ENCODE results near the gene ZNF862. TPM values are rescaled to one million over a fixed set of nuclear protein-coding genes. Genes with fewer than 3 reads are reported as not detected.

Gene ZNF862
- total and polyA plus RNA-seq, 2 of the 13 experiments (the other 11 are each of a cell fraction or from before 2014, with no cell fraction given), result 0.89 to 2.0 TPM

GRCh38 chr7:149863500-149863899 lies 25.3 kb downstream of the ZNF862 start:
- TF ChIP-seq BCL6 (CRISPR knock-in tag; IDR thresholded peaks at IDR 0.05), result no peak
- no peak for TF ChIP-seq MYC (CRISPR knock-in tag; IDR thresholded peaks at IDR 0.05; ENCODE audit: borderline replicate concordance)
- no peak for TF ChIP-seq SIX4 (CRISPR knock-in tag; IDR thresholded peaks at IDR 0.05)
- no peak for TF ChIP-seq ZNF782 (CRISPR knock-in tag; IDR thresholded peaks at IDR 0.05; ENCODE audit: borderline replicate concordance)
- no peak for TF ChIP-seq AHDC1 (CRISPR knock-in tag; IDR thresholded peaks at IDR 0.05; ENCODE audit: borderline replicate concordance)
- no peak for TF ChIP-seq MTA3 (CRISPR knock-in tag; IDR thresholded peaks at IDR 0.05)
- no peak for TF ChIP-seq ZNF597 (CRISPR knock-in tag; IDR thresholded peaks at IDR 0.05)
- TF ChIP-seq ZHX1 (CRISPR knock-in tag; IDR thresholded peaks at IDR 0.05; ENCODE audit: low read depth), result no peak
- no peak for TF ChIP-seq ZFP1 (CRISPR knock-in tag; IDR thresholded peaks at IDR 0.05)
- TF ChIP-seq ZNF280D (CRISPR knock-in tag; IDR thresholded peaks at IDR 0.05), result no peak
- no peaks in the 10 kb centered on the region for H3K79me2 ChIP-seq (ENCODE audit: insufficient read depth, low read length)
- H3K27me3 ChIP-seq (ENCODE audit: control insufficient read depth in 1 of 2, insufficient read depth in 2 of 2, low read length in 2 of 2), result peaks cover 0 to 10% of the 10 kb centered on the region in 2 experiments; a peak in 1 of 5 replicates
- no peaks in the 10 kb centered on the region for H3K36me3 ChIP-seq (replicated peaks in 1 of 2; ENCODE audit: control insufficient read depth in 1 of 2, insufficient read depth in 2 of 2, low read length in 2 of 2)
- BruUV-seq (replicated peaks), result no TSS peak
- H2AFZ ChIP-seq (ENCODE audit: low read length), result no peak overlapping the region
- POLR2A ChIA-PET, result no interaction called here
- no peaks in the 10 kb centered on the region for H3K9me3 ChIP-seq (ENCODE audit: low read length)
- WGBS (ENCODE audit: low lambda C conversion rate), result 48% methylated on average over 4 of the region's 4 CpGs
- H3K4me3 ChIP-seq (replicated peaks in 1 of 3; ENCODE audit: insufficient read depth in 1 of 3, low read depth in 2 of 3, low read length in 3 of 3), result no peak overlapping the region
- DNase-seq (ENCODE audit: low spot score), result no peak
- no peak overlapping the region for H3K9ac ChIP-seq (ENCODE audit: insufficient read depth, low read depth, low read length)
- FAIRE-seq, result no peak
- intact Hi-C loops (cut with micrococcal nuclease; ENCODE audit: unreplicated experiment) (no loop called here), in situ Hi-C loops (cut with HindIII; ENCODE audit: extremely low pct_ligation_motif_present, low pct_unique_long_range_greater_than_20kb) (loop anchor here (25.0 kb wide), 1 partner anchor 174 kb away; no protein-coding TSS in a partner anchor)
- no peak overlapping the region for H3K4me2 ChIP-seq (ENCODE audit: low read depth, low read length)
- H3K4me1 ChIP-seq (ENCODE audit: insufficient read depth, low read length), result no peaks in the 10 kb centered on the region
- CTCF ChIA-PET (ENCODE audit: low intra/inter-chr PET ratio, low total read pairs), result no interaction called here
- ATAC-seq, result no peak
- H4K20me1 ChIP-seq (ENCODE audit: insufficient read depth, low read length), result no peaks in the 10 kb centered on the region
- no peak overlapping the region for H3K27ac ChIP-seq (ENCODE audit: extremely low read length, insufficient read depth, low read length)
